PC-9 (cell line): ENCODE data around the gene PGA4. TPM values are rescaled to one million over a fixed set of nuclear protein-coding genes. Genes with fewer than 3 reads are reported as not detected.

Source experiments
- BruUV-seq: library from RNA; stranded (reverse); fragments of 400-500 nt; replicated peaks from 2 replicates; lab custom pipeline; 2021; lab: Mats Ljungman, UMichigan
- CTCF ChIA-PET: fragments of 300-600 bp; sonication (Branson Sonifier 250); formaldehyde crosslinking; loops from one replicate; lab custom pipeline; 2022; ENCODE audit warnings: antibody characterized with exemption; lab: Charles Lee
- POLR2A ChIA-PET: fragments of 300-600 bp; sonication (Branson Sonifier 250); formaldehyde crosslinking; loops from one replicate; lab custom pipeline; 2022; ENCODE audit warnings: antibody characterized with exemption; ENCODE audit not compliant: unreplicated experiment; lab: Charles Lee
- DNase-seq, 2 experiments: peaks; one replicate each; pipeline versions ENCODE4 v3.0.0 to v3.0.0-alpha.2; 2015 to 2022; ENCODE audit warnings: mixed read lengths in 1 of 2
- H2AFZ ChIP-seq: fragments of 200-600 bp; sonication (generic); 2 replicates; pipeline ENCODE4 v1.8.1; 2017; ENCODE audit warnings: antibody characterized with exemption
- H3F3A ChIP-seq: fragments of 200-600 bp; sonication (generic); 2 replicates; pipeline ENCODE4 v1.8.1; 2017; ENCODE audit warnings: antibody characterized with exemption, mild to moderate bottlenecking, low read depth; ENCODE audit not compliant: insufficient read depth
- H3K27ac ChIP-seq: fragments of 200-600 bp; sonication (generic); 2 replicates; pipeline ENCODE4 v1.6.1; 2016; ENCODE audit warnings: mixed run types
- H3K27me3 ChIP-seq: fragments of 200-600 bp; sonication (generic); 2 replicates; pipeline ENCODE4 v1.6.1; 2016; ENCODE audit warnings: low read depth, mixed run types; ENCODE audit not compliant: insufficient read depth
- H3K36me3 ChIP-seq: fragments of 200-600 bp; sonication (generic); 2 replicates; pipeline ENCODE4 v1.6.1; 2016; ENCODE audit warnings: low read depth, mixed run types
- H3K4me1 ChIP-seq: fragments of 200-600 bp; sonication (generic); replicated peaks from 2 replicates; pipeline ENCODE4 v1.6.1; 2016; ENCODE audit warnings: mixed run types; ENCODE audit not compliant: insufficient read depth
- H3K4me2 ChIP-seq: fragments of 200-600 bp; sonication (generic); 2 replicates; pipeline ENCODE4 v1.6.1; 2017; ENCODE audit warnings: mixed run types
- H3K4me3 ChIP-seq: fragments of 200-600 bp; sonication (generic); 2 replicates; pipeline ENCODE4 v1.6.1; 2016; ENCODE audit warnings: mixed run types
- H3K79me2 ChIP-seq: fragments of 200-600 bp; sonication (generic); 2 replicates; pipeline ENCODE4 v1.6.1; 2017; ENCODE audit warnings: low read depth, mixed run types
- H3K9me2 ChIP-seq: fragments of 200-600 bp; sonication (generic); 2 replicates; pipeline ENCODE4 v1.8.1; 2017; ENCODE audit warnings: mild to moderate bottlenecking; ENCODE audit not compliant: insufficient read depth
- H3K9me3 ChIP-seq: fragments of 200-600 bp; sonication (generic); 2 replicates; pipeline ENCODE4 v1.8.1; 2016; ENCODE audit warnings: low read depth; ENCODE audit not compliant: insufficient read depth
- H4K20me1 ChIP-seq: fragments of 200-600 bp; sonication (generic); 2 replicates; pipeline ENCODE4 v1.8.1; 2017; ENCODE audit not compliant: insufficient read depth
- CTCF ChIP-seq: fragments of 200-600 bp; sonication (generic); conservative IDR thresholded peaks from 2 replicates; pipeline ENCODE4 v1.6.1; 2017; ENCODE audit warnings: mixed run types, antibody characterized with exemption, mild to moderate bottlenecking, moderate library complexity
- EZH2 ChIP-seq: fragments of 200-600 bp; sonication (generic); IDR thresholded peaks from 2 replicates; pipeline ENCODE4 v1.8.0; 2017; ENCODE audit warnings: antibody characterized with exemption, low read depth
- intact Hi-C: fragments of 100-400 bp; cut with micrococcal nuclease; formaldehyde crosslinking; loops from one replicate; pipeline ENCODE4 v1.10.0; 2022; ENCODE audit not compliant: unreplicated experiment
- total RNA-seq: library from RNA; stranded (reverse); gene quantifications from 2 replicates; pipeline ENCODE4 v1.2.3, GENCODE V29; 2021

Gene PGA4
- total RNA-seq, 1 experiment from 2014 or later = not detected

GRCh38 chr11:61259363-61259762 lies 37.2 kb downstream of the PGA4 start:
- no peak for DNase-seq
- TF ChIP-seq EZH2 (no peak), CTCF (no peak)
- no peak overlapping the region for H3K4me2 ChIP-seq
- no peaks in the 10 kb centered on the region for H3K9me2 ChIP-seq
- no TSS peak for BruUV-seq
- H3K79me2 ChIP-seq = no peaks in the 10 kb centered on the region
- H3K27me3 ChIP-seq = peaks cover 57% of the 10 kb centered on the region
- no peaks in the 10 kb centered on the region for H3K4me1 ChIP-seq
- no peaks in the 10 kb centered on the region; the same call in 1 of the 2 replicates for H3F3A ChIP-seq
- ChIA-PET CTCF (interaction anchor here (0.6 kb wide), 1 partner anchor 901 kb away, joined by 3 read pairs; no protein-coding TSS in a partner anchor), POLR2A (no interaction called here)
- intact Hi-C loops = loop anchor here (10.0 kb wide), 1 partner anchor 75 kb away; the partner anchor contains the start of genes DDB1 and TKFC
- H3K4me3 ChIP-seq = no peak overlapping the region
- H3K27ac ChIP-seq = no peak overlapping the region
- no peak overlapping the region for H2AFZ ChIP-seq
- no peaks in the 10 kb centered on the region for H4K20me1 ChIP-seq
- no peaks in the 10 kb centered on the region for H3K36me3 ChIP-seq
- no peaks in the 10 kb centered on the region for H3K9me3 ChIP-seq

- CTCF ChIA-PET = no interaction called here
- Histone ChIP-seq H3K79me2 (no peaks in the 10 kb centered on the region), H4K20me1 (no peaks in the 10 kb centered on the region; the same call in 1 of the 2 replicates), H3K4me2 (no peak overlapping the region), H3K9me3 (no peaks in the 10 kb centered on the region), H3K36me3 (no peaks in the 10 kb centered on the region), H3K27ac (no peak overlapping the region), H3K4me1 (0 out of 2 replicates have a peak, but pooled peaks cover 5% of the 10 kb centered on the region), H2AFZ (no peak overlapping the region), H3K9me2 (no peaks in the 10 kb centered on the region), H3F3A (no peaks in the 10 kb centered on the region; the same call in 1 of the 2 replicates), H3K4me3 (no peak overlapping the region), H3K27me3 (peaks cover 25% of the 10 kb centered on the region)
- POLR2A ChIA-PET = interaction anchor here (0.5 kb wide), 1 partner anchor 13 kb away, joined by 3 read pairs; no protein-coding TSS in a partner anchor
- intact Hi-C loops = no loop called here
- DNase-seq = no peak
- no TSS peak for BruUV-seq
- TF ChIP-seq CTCF (no peak), EZH2 (no peak)
These were observed 42.2 kb downstream of the PGA4 start for GRCh38 chr11:61264371-61264770.

GRCh38 chr11:61264795-61265194 lies 42.6 kb downstream of the PGA4 start:
- Histone ChIP-seq H3K4me1 (0 out of 2 replicates have a peak, but pooled peaks cover 5% of the 10 kb centered on the region), H3K4me2 (no peak overlapping the region), H3K9me2 (no peaks in the 10 kb centered on the region), H3F3A (no peaks in the 10 kb centered on the region; the same call in 1 of the 2 replicates), H4K20me1 (no peaks in the 10 kb centered on the region; the same call in 1 of the 2 replicates), H2AFZ (no peak overlapping the region), H3K79me2 (no peaks in the 10 kb centered on the region), H3K4me3 (no peak overlapping the region), H3K36me3 (no peaks in the 10 kb centered on the region), H3K27ac (no peak overlapping the region), H3K27me3 (peaks cover 21% of the 10 kb centered on the region), H3K9me3 (no peaks in the 10 kb centered on the region)
- DNase-seq = no peak
- TF ChIP-seq CTCF = no peak
- no peak for TF ChIP-seq EZH2
- ChIA-PET POLR2A (interaction anchor here (0.5 kb wide), 1 partner anchor 13 kb away, joined by 3 read pairs; no protein-coding TSS in a partner anchor), CTCF (no interaction called here)
- no TSS peak for BruUV-seq
- intact Hi-C loops = no loop called here
